ENCODE data around the gene UFD1.

DNA sequence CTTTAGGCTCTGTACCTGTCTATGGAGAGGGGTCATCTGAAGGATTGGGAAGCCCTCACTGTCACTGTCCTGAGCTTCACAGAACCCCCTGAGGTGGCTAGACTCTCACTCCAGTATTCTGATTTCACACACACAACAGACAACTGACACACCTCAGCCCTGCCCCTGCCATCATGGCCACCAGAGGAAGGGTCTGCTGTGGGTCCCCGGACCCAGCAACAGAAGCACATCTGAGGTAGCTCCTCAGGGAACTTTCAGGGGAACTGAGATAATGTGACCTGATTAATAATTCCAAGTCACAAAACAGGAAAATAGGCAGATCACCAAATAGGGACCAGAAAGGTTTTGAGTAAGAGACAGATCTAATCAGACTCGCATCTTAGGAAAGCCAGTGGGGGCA is 24.0 kb downstream of the UFD1 start:
- TF ChIP-seq CTCF (IDR thresholded peaks at IDR 0.05) (no peak), POLR2A (IDR thresholded peaks at IDR 0.05) (no peak)
